ENCODE data around the gene UBA1.

UBA1 gene

DNA sequence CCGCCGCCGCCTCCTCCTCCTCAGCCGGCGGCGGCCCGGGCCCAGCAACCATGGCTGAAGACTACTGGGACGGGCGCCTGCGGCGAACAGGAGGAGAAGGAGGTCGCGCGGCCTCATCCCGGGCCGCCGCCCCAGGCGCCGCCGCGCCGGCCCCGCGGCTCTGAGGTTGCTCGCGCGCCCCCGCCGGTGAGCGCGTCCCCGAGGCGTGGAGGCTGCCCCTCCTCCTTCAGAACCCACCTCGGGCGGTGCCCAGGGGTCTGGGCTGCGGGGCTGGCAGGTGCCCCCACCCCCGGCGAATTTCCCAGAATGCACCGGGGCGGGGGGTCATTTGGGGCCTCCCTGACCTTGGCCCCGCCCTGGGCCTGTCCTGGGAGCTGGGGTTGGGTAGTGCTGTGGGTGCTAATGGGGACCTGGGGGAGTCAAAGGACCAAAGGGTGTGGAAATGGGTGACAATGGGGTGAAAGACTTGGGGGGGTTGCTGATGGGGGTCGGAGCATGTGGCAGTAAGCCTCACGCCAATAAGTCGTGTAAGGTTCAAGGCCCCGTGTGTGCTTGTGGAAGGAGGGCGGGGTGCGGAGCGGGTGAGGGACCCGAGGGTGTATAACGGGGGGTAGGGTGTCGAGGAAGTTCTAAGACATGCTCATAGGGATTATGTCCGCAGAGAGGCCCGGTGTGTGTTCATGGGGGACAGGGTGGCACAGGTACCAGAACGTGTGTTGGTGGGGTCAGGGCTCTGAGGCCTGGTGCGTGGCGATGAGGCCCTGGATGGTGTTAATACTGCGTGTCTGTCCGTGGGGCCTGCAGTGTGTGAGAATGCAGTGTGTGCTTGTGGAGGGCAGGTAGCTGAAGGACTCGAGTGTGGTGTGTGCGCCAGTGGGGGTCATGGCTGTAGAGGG lies 25.5 kb downstream of the UBA1 start:
- Mint-ChIP-seq H3K27me3 (ENCODE audit: low read depth) (no peaks in the 10 kb centered on the region), H3K4me1 (ENCODE audit: low read depth) (peaks cover 26% of the 10 kb centered on the region), H3K36me3 (ENCODE audit: low read depth) (peaks cover 36% of the 10 kb centered on the region), H3K27ac (peak overlapping the region; percentile 92), H3K9me3 (no peaks in the 10 kb centered on the region), H3K4me3 (peak overlapping the region; percentile 93)
- peak; percentile 35 for DNase-seq (ENCODE audit: low spot score)

DNA sequence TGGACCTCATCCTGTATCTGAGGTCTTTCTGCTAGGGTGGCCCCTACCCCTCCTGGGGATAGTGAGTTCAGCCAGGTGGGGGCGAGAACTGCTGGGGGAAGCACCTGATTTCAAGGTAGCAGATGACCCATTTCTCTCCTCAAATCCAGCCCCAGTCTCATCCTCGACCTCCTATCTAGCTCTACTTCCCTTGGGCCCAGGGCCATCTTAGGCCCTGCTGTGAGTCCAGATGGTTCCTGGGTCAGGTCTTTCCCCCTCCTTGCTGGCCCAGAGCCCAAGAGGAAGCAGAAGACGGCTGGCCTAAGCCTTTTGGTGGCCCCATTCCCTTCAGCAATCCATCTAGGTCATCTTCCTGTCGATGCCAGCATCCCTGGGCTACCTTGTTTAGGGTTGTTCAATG lies 28.1 kb downstream of the UBA1 start:
- Mint-ChIP-seq H3K9me3 (no peaks in the 10 kb centered on the region), H3K36me3 (ENCODE audit: low read depth) (peaks cover 36% of the 10 kb centered on the region), H3K27ac (no peak overlapping the region), H3K4me3 (no peak overlapping the region), H3K4me1 (ENCODE audit: low read depth) (peaks cover 24% of the 10 kb centered on the region), H3K27me3 (ENCODE audit: low read depth) (no peaks in the 10 kb centered on the region)
- no peak for DNase-seq (ENCODE audit: low spot score)

DNA sequence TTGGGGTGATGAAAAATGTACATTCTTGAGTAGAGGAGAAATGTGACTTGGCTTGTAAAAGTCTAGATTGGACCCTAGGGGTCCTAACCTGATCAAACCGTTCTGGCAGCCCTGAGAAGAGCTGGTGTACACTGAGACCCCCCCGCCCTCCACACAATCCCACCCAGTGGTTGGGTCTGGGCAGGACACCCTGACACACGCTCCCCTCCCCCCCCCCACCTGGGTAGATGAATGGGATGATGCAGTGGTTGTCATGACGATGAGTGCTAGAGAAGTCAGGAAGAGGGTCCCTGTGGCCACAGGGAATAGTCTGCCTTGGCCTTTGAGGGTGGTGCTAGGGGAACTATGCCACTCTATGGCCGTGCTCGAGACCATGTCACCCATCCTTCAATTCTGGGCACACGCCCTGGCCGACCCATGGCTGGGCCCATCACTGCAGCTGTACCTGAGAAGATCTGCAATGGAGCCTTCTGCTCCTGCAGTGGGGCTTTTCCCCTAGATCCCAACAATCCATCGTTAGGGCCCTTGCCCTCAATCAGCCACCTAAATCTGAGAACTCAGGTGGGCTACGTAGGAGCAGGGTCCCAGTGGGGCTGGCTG lies 29.2 kb downstream of the UBA1 start:
- H3K4me3 Mint-ChIP-seq: no peak overlapping the region
- no peak overlapping the region for H3K27ac Mint-ChIP-seq
- no peak for DNase-seq (ENCODE audit: low spot score)
- H3K9me3 Mint-ChIP-seq: no peaks in the 10 kb centered on the region
- H3K36me3 Mint-ChIP-seq (ENCODE audit: low read depth): peaks cover 37% of the 10 kb centered on the region
- H3K4me1 Mint-ChIP-seq (ENCODE audit: low read depth): peaks cover 16% of the 10 kb centered on the region
- H3K27me3 Mint-ChIP-seq (ENCODE audit: low read depth): no peaks in the 10 kb centered on the region

DNA sequence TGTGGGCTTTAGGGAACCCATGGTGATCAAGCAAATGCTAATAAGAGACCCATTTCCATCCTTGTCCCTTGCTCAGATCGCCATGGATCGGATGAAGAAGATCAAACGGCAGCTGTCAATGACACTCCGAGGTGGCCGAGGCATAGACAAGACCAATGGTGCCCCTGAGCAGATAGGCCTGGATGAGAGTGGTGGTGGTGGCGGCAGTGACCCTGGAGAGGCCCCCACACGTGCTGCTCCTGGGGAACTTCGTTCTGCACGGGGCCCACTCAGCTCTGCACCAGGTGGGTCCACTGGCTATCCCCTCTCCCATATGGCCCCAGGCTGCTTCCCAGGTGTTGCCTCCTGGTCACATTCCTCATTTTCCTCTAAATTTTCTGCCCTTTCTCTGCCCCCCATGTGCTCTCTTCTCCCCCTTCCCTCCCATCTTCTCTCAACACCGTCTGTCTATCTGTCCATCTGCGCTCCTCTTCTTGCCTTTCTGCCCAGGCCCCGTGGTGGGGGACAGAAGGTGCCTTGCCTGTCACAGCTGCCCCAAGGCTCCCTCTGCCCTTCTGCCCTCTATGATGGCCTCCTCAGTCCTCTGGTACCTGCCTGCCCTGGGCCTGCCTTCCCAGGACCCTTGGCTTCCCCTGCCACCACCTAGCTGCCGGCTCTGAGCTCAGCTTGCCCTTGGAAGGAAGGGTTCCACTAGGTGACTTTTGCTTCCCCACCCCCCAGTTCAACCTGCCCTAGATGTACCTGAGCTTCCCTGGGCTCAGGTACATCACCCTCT lies 30.0 kb downstream of the UBA1 start:
- Mint-ChIP-seq H3K27ac (no peak overlapping the region), H3K4me3 (no peak overlapping the region)
- DNase-seq (ENCODE audit: low spot score): no peak

DNA sequence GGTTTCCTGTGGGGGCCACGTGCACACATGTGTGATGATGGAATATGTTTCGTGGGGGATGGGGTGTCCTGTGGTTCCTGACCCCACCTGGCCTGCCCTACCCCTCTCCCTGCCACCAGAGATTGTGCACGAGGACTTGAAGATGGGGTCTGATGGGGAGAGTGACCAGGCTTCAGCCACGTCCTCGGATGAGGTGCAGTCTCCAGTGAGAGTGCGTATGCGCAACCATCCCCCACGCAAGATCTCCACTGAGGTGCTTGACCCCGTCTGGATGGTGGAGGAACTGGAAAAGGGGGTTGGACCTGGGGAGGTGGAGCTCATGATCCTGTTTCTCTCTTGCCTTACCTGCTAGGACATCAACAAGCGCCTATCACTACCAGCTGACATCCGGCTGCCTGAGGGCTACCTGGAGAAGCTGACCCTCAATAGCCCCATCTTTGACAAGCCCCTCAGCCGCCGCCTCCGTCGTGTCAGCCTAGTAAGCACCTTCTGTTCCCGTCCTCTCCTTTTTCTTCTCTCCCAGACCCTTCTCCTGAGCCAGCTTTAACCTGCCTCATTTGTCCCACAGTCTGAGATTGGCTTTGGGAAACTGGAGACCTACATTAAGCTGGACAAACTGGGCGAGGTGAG lies 30.8 kb downstream of the UBA1 start:
- DNase-seq (ENCODE audit: low spot score): no peak
- H3K4me1 Mint-ChIP-seq (ENCODE audit: low read depth): peaks cover 16% of the 10 kb centered on the region
- no peaks in the 10 kb centered on the region for H3K9me3 Mint-ChIP-seq
- H3K27ac Mint-ChIP-seq: no peak overlapping the region
- H3K36me3 Mint-ChIP-seq (ENCODE audit: low read depth): peaks cover 44% of the 10 kb centered on the region
- H3K4me3 Mint-ChIP-seq: no peak overlapping the region
- no peaks in the 10 kb centered on the region for H3K27me3 Mint-ChIP-seq (ENCODE audit: low read depth)

More for the DNA sequence above, 30.0 kb downstream of the UBA1 start:
- H3K36me3 Mint-ChIP-seq (ENCODE audit: low read depth): peaks cover 43% of the 10 kb centered on the region
- no peaks in the 10 kb centered on the region for H3K27me3 Mint-ChIP-seq (ENCODE audit: low read depth)
- no peaks in the 10 kb centered on the region for H3K9me3 Mint-ChIP-seq
- peaks cover 16% of the 10 kb centered on the region for H3K4me1 Mint-ChIP-seq (ENCODE audit: low read depth)

DNA sequence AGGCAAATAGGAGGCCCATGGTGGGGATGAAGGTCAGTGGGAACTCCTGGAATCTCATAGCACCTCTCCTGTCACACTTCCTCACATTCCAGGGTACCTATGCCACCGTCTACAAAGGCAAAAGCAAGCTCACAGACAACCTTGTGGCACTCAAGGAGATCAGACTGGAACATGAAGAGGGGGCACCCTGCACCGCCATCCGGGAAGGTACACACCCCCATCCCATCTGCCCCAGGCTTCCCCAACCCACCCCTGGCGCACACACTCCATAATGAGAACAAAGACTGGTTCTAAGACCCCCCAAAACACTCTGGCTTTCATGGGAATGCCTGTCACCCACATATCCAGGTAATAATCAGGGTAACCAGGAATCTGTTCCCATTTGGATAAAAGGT lies 31.3 kb downstream of the UBA1 start:
- Mint-ChIP-seq H3K4me3 (no peak overlapping the region), H3K27ac (no peak overlapping the region), H3K9me3 (no peaks in the 10 kb centered on the region), H3K27me3 (ENCODE audit: low read depth) (no peaks in the 10 kb centered on the region), H3K36me3 (ENCODE audit: low read depth) (peaks cover 42% of the 10 kb centered on the region), H3K4me1 (ENCODE audit: low read depth) (peaks cover 11% of the 10 kb centered on the region)
- no peak for DNase-seq (ENCODE audit: low spot score)

DNA sequence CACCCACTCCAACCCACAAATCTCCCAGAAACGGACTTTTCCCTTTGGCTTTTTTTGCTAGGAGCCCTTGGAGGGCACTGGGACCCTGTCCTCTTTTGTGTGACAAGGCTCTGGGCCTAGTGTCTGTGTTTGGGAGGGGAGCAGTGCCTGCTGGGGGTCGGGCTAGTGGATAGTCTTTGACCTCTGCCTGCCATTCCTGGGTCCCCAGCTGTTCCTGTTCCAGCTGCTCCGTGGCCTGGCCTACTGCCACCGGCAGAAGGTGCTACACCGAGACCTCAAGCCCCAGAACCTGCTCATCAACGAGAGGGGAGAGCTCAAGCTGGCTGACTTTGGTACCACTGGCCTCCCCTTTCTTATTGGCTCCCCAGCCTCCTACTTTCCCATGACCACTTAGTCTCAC lies 32.4 kb downstream of the UBA1 start:
- DNase-seq (ENCODE audit: low spot score): no peak
- H3K4me1 Mint-ChIP-seq (ENCODE audit: low read depth): peaks cover 2% of the 10 kb centered on the region
- no peak overlapping the region for H3K4me3 Mint-ChIP-seq
- peaks cover 38% of the 10 kb centered on the region for H3K36me3 Mint-ChIP-seq (ENCODE audit: low read depth)
- H3K27ac Mint-ChIP-seq: no peak overlapping the region
- H3K9me3 Mint-ChIP-seq: no peaks in the 10 kb centered on the region
- no peaks in the 10 kb centered on the region for H3K27me3 Mint-ChIP-seq (ENCODE audit: low read depth)

DNA sequence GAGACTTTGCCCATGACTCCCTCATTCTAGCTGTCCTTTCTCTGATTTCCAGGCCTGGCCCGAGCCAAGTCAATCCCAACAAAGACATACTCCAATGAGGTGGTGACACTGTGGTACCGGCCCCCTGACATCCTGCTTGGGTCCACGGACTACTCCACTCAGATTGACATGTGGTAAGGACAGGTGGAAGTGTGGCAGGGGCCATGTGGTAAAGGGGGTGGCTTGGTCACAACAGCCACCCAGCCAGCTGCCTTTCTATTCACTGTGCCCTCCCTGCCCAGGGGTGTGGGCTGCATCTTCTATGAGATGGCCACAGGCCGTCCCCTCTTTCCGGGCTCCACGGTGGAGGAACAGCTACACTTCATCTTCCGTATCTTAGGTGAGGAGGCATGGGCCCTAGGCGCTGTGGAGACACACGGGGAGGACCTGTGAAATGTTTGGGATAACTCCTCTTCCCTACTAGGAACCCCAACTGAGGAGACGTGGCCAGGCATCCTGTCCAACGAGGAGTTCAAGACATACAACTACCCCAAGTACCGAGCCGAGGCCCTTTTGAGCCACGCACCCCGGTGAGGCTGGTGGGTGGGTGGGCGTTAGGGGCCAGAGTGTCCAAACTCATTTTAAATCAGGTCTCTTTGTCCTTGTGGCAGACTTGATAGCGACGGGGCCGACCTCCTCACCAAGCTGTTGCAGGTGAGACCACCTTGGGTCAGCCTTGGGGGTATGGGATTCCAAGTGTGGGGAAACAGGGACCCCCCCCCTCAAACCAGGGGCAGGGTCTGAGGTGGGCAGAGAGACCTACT lies 33.1 kb downstream of the UBA1 start:
- peaks cover 2% of the 10 kb centered on the region for H3K4me1 Mint-ChIP-seq (ENCODE audit: low read depth)
- no peak overlapping the region for H3K4me3 Mint-ChIP-seq
- no peaks in the 10 kb centered on the region for H3K27me3 Mint-ChIP-seq (ENCODE audit: low read depth)
- no peak for DNase-seq (ENCODE audit: low spot score)
- no peak overlapping the region for H3K27ac Mint-ChIP-seq
- no peaks in the 10 kb centered on the region for H3K9me3 Mint-ChIP-seq
- peaks cover 41% of the 10 kb centered on the region for H3K36me3 Mint-ChIP-seq (ENCODE audit: low read depth)

DNA sequence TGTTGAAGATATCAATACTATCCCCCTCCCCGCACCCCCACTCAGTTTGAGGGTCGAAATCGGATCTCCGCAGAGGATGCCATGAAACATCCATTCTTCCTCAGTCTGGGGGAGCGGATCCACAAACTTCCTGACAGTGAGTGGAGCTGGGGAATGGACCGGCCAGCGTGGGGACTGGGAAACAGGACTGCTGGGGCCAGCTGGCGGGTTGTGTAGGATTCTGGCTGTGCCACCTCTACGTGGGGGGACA lies 33.6 kb downstream of the UBA1 start:
- Mint-ChIP-seq H3K27me3 (ENCODE audit: low read depth) (no peaks in the 10 kb centered on the region), H3K4me1 (ENCODE audit: low read depth) (peaks cover 2% of the 10 kb centered on the region), H3K4me3 (no peak overlapping the region), H3K9me3 (no peaks in the 10 kb centered on the region), H3K27ac (no peak overlapping the region), H3K36me3 (ENCODE audit: low read depth) (peaks cover 37% of the 10 kb centered on the region)
- no peak for DNase-seq (ENCODE audit: low spot score)

DNA sequence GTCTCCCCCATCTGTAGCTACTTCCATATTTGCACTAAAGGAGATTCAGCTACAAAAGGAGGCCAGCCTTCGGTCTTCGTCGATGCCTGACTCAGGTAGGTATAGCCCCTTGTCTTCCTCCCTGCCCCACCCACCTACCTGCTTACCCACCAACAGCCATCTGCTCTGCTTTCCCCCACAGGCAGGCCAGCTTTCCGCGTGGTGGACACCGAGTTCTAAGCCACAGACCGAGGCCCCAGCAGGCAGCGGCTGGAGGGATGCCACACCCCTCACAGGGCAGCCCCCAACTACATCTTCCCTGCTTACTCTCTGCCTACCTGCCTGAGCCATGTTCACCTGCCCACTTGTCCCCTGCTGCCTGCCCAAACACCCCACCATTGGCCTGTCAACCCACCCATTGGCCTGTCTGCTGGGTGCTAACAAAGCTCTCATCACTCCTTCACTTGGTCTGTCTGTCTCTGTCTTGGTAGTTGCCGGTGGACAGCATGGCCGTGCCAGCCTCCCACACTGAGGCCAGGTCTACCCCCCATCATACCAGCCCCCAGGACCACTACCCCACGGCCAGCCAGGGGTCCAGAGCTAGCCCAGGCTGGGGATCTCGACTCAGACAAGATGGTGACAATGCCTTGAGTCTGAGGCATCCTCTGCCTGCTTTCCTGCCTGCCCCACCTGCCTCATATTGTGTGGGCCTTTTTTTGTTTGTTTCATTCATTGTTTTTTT lies 35.1 kb downstream of the UBA1 start:
- H3K27ac Mint-ChIP-seq: no peak overlapping the region
- DNase-seq (ENCODE audit: low spot score): no peak
- no peaks in the 10 kb centered on the region for H3K27me3 Mint-ChIP-seq (ENCODE audit: low read depth)
- H3K9me3 Mint-ChIP-seq: no peaks in the 10 kb centered on the region
- peaks cover 37% of the 10 kb centered on the region for H3K36me3 Mint-ChIP-seq (ENCODE audit: low read depth)
- H3K4me1 Mint-ChIP-seq (ENCODE audit: low read depth): peaks cover 2% of the 10 kb centered on the region
- no peak overlapping the region for H3K4me3 Mint-ChIP-seq

DNA sequence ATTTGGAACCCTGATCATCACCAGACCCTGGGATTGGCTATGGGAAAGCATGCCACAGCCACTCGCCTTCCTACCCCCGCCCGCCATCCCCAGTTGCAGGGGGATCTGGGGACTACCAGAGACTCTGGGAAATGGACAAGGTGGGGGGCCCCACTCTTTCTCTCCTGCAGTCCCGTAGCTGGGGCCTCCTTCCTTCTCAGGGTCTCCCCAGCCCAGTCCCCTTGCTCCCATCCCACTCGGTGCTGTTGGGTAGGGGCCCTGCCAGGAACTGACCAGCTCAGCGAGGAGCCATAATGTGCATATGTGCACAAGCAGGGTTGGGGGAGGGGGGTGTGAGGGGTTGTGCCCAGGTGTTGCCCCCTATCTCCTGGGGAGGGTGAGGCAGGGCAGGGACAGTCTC lies 35.8 kb downstream of the UBA1 start:
- Mint-ChIP-seq H3K27me3 (ENCODE audit: low read depth) (no peaks in the 10 kb centered on the region), H3K36me3 (ENCODE audit: low read depth) (peaks cover 35% of the 10 kb centered on the region), H3K4me1 (ENCODE audit: low read depth) (peaks cover 2% of the 10 kb centered on the region), H3K27ac (no peak overlapping the region), H3K9me3 (no peaks in the 10 kb centered on the region), H3K4me3 (no peak overlapping the region)
- DNase-seq (ENCODE audit: low spot score): no peak

DNA sequence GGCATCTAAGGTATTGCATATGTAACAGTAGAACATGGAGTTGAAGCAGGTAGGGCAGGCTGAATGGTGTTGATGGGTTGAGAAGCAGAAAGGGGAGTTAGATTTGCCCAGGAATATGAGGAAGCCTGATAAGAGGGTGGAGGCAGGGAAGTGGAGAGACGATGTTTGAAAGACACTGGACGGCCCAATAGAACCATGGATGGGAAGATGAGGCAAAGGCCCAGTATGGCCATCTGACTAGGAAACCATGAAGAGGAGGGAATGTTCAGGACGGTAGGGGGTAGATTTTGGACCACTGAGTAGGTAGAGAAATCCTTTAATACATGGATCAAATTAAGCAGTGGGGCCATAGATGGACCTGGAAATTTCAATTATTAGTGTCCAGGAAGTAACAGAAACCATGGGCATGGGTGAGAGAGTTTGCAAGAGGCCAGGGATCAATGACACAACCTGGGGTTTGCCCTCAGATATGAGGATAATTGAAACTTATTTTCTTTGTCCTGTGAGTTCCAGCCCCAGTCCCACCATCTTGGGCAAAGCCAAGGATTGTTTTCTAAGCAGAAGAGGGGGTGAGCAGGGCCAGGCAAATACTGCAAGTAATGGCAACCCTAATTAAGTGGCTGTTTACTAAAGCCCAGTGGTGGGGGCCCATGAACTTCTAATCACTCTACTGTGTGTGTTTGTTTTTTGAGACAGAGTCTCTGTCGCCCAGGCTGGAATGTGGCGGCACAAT lies 36.7 kb downstream of the UBA1 start:
- H3K4me3 Mint-ChIP-seq: no peak overlapping the region
- no peak overlapping the region for H3K27ac Mint-ChIP-seq
- peaks cover 32% of the 10 kb centered on the region for H3K36me3 Mint-ChIP-seq (ENCODE audit: low read depth)

More for the DNA sequence above, 36.7 kb downstream of the UBA1 start:
- DNase-seq (ENCODE audit: low spot score): no peak
- Mint-ChIP-seq H3K27me3 (ENCODE audit: low read depth) (no peaks in the 10 kb centered on the region), H3K4me1 (ENCODE audit: low read depth) (peaks cover 4% of the 10 kb centered on the region), H3K9me3 (no peaks in the 10 kb centered on the region)

All from T-helper 2 cell treated with Interferon-gamma antibody and Interleukin-4, amounts not matched to agents 5 μg/mL and 100 μg/mL, for 36 hours (primary cell).